SU-DHL-6 (cell line): ENCODE data around the gene PRR20G.

Experiments used
- H2AFZ ChIP-seq: fragments of 200-600 bp; sonication (generic); 2 replicates; pipeline ENCODE4 v1.6.1; 2014; ENCODE audit warnings: low read depth, mild to moderate bottlenecking, moderate library complexity, mixed read lengths, antibody characterized with exemption, low read length; ENCODE audit not compliant: severe bottlenecking
- H3F3A ChIP-seq: fragments of 200-600 bp; shearing (Covaris generic); 2 replicates; pipeline ENCODE4 v1.6.0; 2016; ENCODE audit warnings: antibody characterized with exemption, mild to moderate bottlenecking; ENCODE audit not compliant: insufficient read depth
- H3K27ac ChIP-seq: fragments of 200-600 bp; sonication (generic); 2 replicates; pipeline ENCODE4 v1.5.1; 2016; ENCODE audit warnings: low read depth, mild to moderate bottlenecking, low read length, moderate library complexity, mixed read lengths
- H3K27me3 ChIP-seq: fragments of 200-600 bp; sonication (generic), shearing (Covaris generic); 2 replicates; pipeline ENCODE4 v1.6.0; 2014; ENCODE audit warnings: mild to moderate bottlenecking, low read length
- H3K36me3 ChIP-seq: fragments of 200-600 bp; sonication (generic); 2 replicates; pipeline ENCODE4 v1.6.1; 2014; ENCODE audit warnings: mild to moderate bottlenecking, low read length, mixed read lengths
- H3K4me2 ChIP-seq: fragments of 300-600, 200-600 bp; shearing (Covaris generic), sonication (generic); 2 replicates; pipeline ENCODE4 v1.6.0; 2014; ENCODE audit warnings: low read length, low read depth, mild to moderate bottlenecking; ENCODE audit not compliant: poor library complexity, severe bottlenecking
- H3K4me3 ChIP-seq: fragments of 200-600 bp; sonication (generic); 2 replicates; pipeline ENCODE4 v1.5.1; 2014; ENCODE audit warnings: antibody characterized with exemption, low read length, mild to moderate bottlenecking, mixed read lengths; ENCODE audit not compliant: insufficient read depth, poor library complexity, severe bottlenecking
- H3K79me2 ChIP-seq: fragments of 200-600 bp; sonication (generic); 2 replicates; pipeline ENCODE4 v1.6.1; 2014; ENCODE audit warnings: mild to moderate bottlenecking, low read length, moderate library complexity; ENCODE audit not compliant: insufficient read depth
- H3K9ac ChIP-seq: fragments of 200-600 bp; sonication (generic); 2 replicates; pipeline ENCODE4 v1.7.0; 2014; ENCODE audit warnings: mild to moderate bottlenecking, low read length
- H3K9me2 ChIP-seq: fragments of 200-600 bp; sonication (generic); replicated peaks from 2 replicates; pipeline ENCODE4 v1.6.1; 2014; ENCODE audit warnings: low read length; ENCODE audit not compliant: insufficient read depth
- H3K9me3 ChIP-seq: fragments of 200-600 bp; sonication (generic); 2 replicates; pipeline ENCODE4 v1.6.1; 2014; ENCODE audit warnings: low read length, mixed read lengths; ENCODE audit not compliant: insufficient read depth
- H4K20me1 ChIP-seq: fragments of 200-600 bp; sonication (generic); 2 replicates; pipeline ENCODE4 v1.6.1; 2014; ENCODE audit warnings: low read depth, mild to moderate bottlenecking, antibody characterized with exemption, low read length, moderate library complexity, mixed read lengths
- EZH2phosphoT487 ChIP-seq: fragments of 200-600 bp; sonication (generic), shearing (Covaris generic); conservative IDR thresholded peaks from 2 replicates; pipeline ENCODE4 v1.6.1; 2018; ENCODE audit warnings: mild to moderate bottlenecking, antibody characterized with exemption, low read length, moderate library complexity, mixed read lengths
- TF ChIP-seq, protein P1 (sequence below): fragments of 200-600 bp; sonication (generic); IDR thresholded peaks from one replicate; pipeline ENCODE4 v1.5.1; 2017; ENCODE audit warnings: antibody characterized with exemption, mild to moderate bottlenecking, low read length, moderate library complexity; ENCODE audit not compliant: insufficient read depth, poor library complexity, severe bottlenecking

PRR20G gene

DNA sequence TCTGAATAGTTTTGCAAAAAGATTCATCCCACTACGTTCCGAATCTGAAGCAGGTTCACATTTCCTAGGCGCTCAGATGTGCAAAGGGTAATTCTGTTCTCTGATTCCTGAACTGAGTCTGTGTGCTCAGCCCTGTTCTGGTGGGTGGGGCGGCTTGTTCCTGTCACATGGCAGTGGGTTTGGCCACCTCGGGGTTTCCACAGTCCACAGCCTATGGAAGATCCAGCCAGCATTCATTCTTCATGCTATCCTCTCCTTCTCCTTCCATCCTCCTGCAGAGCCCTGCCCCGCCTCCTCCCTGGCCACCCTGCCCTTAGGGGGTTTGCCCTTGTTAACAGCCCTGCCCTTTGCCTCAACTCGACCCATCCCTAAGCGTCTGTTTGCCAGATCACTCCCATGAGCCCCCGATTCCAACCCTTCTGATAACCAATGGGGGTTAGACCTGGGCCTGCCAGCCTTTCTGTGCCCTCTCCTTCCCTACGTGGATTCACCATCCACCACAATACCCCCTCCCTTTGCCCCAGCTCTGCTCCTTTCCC lies 31.0 kb downstream of the PRR20G start:
- Histone ChIP-seq H2AFZ (no peak overlapping the region), H3K9ac (no peak overlapping the region), H3F3A (no peaks in the 10 kb centered on the region), H3K79me2 (no peaks in the 10 kb centered on the region), H3K4me2 (no peak overlapping the region), H3K27me3 (no peaks in the 10 kb centered on the region), H3K27ac (no peak overlapping the region), H3K36me3 (no peaks in the 10 kb centered on the region), H3K4me3 (no peak overlapping the region), H3K9me2 (no peaks in the 10 kb centered on the region), H3K9me3 (no peaks in the 10 kb centered on the region), H4K20me1 (no peaks in the 10 kb centered on the region)
- TF ChIP-seq, protein P1, sequence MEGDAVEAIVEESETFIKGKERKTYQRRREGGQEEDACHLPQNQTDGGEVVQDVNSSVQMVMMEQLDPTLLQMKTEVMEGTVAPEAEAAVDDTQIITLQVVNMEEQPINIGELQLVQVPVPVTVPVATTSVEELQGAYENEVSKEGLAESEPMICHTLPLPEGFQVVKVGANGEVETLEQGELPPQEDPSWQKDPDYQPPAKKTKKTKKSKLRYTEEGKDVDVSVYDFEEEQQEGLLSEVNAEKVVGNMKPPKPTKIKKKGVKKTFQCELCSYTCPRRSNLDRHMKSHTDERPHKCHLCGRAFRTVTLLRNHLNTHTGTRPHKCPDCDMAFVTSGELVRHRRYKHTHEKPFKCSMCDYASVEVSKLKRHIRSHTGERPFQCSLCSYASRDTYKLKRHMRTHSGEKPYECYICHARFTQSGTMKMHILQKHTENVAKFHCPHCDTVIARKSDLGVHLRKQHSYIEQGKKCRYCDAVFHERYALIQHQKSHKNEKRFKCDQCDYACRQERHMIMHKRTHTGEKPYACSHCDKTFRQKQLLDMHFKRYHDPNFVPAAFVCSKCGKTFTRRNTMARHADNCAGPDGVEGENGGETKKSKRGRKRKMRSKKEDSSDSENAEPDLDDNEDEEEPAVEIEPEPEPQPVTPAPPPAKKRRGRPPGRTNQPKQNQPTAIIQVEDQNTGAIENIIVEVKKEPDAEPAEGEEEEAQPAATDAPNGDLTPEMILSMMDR, result no peak
- TF ChIP-seq EZH2phosphoT487, result no peak

DNA sequence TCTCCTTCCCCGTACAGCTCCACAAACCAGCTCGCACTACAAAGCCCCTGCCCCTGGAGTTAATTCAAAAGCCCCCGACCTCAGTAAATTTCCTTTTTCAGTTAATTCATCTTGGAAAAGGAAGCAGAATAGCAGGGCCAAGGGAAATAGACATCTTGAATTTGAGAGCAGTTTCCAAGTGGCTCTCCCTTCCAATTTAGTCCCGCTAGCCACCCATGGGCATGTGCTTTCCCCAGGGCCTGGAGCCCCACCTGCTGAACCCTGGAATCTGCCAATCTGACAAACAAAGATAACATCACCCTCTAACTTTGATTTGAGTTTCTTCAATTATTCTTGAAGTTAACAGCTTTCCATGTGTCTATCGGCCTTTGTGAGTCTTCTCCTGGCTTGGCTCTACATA lies 31.7 kb downstream of the PRR20G start:
- Histone ChIP-seq H3K9me3 (0 out of 2 replicates have a peak, but pooled peaks cover 1% of the 10 kb centered on the region), H3K4me3 (no peak overlapping the region), H3K27me3 (no peaks in the 10 kb centered on the region), H3K79me2 (no peaks in the 10 kb centered on the region), H3K27ac (no peak overlapping the region), H3K36me3 (no peaks in the 10 kb centered on the region), H3K9me2 (no peaks in the 10 kb centered on the region), H3F3A (no peaks in the 10 kb centered on the region), H3K9ac (no peak overlapping the region), H3K4me2 (no peak overlapping the region), H2AFZ (no peak overlapping the region), H4K20me1 (no peaks in the 10 kb centered on the region)
- TF ChIP-seq EZH2phosphoT487, result no peak
- TF ChIP-seq, protein P1, result no peak

DNA sequence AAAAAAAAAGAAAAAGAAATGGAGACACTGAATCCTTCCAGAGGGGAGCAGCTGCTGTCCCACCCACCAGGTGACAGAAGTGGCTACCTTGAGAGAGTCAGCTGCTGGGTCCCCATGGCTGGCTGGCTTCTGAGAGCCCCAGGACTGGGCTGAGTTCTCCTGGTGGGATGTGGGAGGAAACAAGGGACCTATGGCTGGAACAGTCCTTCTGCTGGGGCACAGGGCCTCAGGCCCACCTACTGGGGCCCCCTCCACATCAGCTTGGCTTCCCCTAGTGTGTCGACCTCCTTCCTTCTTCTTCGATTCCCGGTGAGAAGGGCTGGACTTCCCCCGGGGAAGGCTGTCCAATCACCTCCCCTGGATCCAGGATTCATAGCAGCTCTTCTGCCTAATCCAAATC lies 32.3 kb downstream of the PRR20G start:
- Histone ChIP-seq H4K20me1 (no peaks in the 10 kb centered on the region), H3F3A (no peaks in the 10 kb centered on the region), H3K9me3 (peaks cover 7% of the 10 kb centered on the region; the same call in 1 of the 2 replicates), H3K27ac (no peak overlapping the region), H3K9ac (no peak overlapping the region), H3K27me3 (no peaks in the 10 kb centered on the region), H2AFZ (no peak overlapping the region), H3K4me2 (no peak overlapping the region), H3K9me2 (no peaks in the 10 kb centered on the region), H3K36me3 (no peaks in the 10 kb centered on the region; the same call in 1 of the 2 replicates), H3K4me3 (no peak overlapping the region), H3K79me2 (no peaks in the 10 kb centered on the region)
- TF ChIP-seq, protein P1, result no peak
- no peak for TF ChIP-seq EZH2phosphoT487
